ENCODE data around the gene EFCC1. TPM values are rescaled to one million over a fixed set of nuclear protein-coding genes. Genes with fewer than 3 reads are reported as not detected.

EFCC1 gene
- polyA plus RNA-seq, 1 experiment, result 0.27 TPM

DNA sequence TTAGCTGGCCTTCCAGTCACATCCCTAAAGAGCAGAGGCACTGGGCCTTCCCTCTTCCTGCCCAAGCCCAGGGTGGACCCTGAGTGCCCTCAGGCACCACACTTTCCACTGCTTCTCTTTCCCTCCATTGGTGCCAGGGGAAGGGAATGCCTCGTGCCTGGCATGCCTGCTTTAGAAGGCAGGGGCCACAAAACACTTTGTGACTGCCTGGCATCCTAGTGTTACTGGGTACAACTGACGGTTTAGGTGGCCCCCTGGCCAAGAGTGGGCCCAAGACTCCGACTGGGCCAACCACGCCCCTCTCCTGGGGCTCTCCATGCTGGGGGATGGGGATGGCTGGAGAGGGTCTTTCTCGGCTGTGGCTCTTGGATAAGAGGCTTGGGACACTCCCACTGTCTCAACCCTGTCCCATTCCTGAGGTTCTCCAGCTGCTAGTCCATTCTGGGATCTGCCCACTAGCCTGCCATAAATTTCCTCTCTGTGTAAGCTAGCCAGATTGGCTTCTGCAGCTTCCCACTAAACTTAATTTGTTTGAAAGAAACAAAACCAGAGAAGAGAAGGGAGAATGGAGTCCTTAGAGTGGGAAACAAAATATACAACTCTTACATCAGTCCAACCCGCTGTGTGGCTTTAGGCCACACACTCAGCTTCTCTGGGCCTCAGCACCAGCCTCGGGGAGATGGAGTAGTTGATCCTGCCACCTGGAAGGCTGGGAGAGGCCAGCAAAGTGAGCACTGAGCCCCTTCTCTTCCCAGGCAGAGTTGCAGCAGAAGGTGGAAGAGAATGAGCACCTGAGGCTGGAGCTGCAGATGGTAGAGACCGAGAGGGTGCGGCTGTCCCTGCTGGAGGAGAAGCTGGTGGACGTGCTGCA lies 35.4 kb downstream of the EFCC1 start:
- Histone ChIP-seq H3K27me3 (ENCODE audit: control insufficient read depth, insufficient read depth, low read length) (peaks cover 46% of the 10 kb centered on the region), H3K9me3 (ENCODE audit: control insufficient read depth, insufficient read depth, low read length) (peaks cover 3% of the 10 kb centered on the region; the same call in 1 of the 2 replicates), H3K4me3 (ENCODE audit: low read depth, low read length) (no peak overlapping the region), H3K27ac (ENCODE audit: low read depth, low read length) (no peak overlapping the region)
- TF ChIP-seq, protein P1, sequence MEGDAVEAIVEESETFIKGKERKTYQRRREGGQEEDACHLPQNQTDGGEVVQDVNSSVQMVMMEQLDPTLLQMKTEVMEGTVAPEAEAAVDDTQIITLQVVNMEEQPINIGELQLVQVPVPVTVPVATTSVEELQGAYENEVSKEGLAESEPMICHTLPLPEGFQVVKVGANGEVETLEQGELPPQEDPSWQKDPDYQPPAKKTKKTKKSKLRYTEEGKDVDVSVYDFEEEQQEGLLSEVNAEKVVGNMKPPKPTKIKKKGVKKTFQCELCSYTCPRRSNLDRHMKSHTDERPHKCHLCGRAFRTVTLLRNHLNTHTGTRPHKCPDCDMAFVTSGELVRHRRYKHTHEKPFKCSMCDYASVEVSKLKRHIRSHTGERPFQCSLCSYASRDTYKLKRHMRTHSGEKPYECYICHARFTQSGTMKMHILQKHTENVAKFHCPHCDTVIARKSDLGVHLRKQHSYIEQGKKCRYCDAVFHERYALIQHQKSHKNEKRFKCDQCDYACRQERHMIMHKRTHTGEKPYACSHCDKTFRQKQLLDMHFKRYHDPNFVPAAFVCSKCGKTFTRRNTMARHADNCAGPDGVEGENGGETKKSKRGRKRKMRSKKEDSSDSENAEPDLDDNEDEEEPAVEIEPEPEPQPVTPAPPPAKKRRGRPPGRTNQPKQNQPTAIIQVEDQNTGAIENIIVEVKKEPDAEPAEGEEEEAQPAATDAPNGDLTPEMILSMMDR (IDR thresholded peaks at IDR 0.05; ENCODE audit: low read depth, low read length), result no peak
- ChIA-PET CTCF (interaction anchor here (1.7 to 3.6 kb wide), 2 partner anchors 17 to 66 kb away, joined by 6 to 21 read pairs; no protein-coding TSS in a partner anchor), POLR2A (no interaction called here)
- DNase-seq (ENCODE audit: low read depth, low spot score), result no peak

DNA sequence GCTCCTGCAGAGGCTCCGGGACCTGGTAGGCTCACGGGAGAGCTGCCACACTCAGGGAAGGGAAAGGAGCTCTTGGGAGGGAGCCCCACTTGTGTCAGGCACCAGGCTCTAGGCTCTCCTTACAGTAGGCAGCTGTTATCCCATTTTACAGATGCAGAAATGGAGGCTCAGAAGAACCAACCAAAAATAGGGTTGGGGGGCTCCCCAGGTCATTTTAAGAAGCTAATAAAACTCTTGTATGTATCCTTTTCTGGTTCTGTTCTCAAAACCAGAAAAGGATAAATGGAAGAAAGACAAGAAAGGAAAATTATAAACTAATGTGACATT lies 36.0 kb downstream of the EFCC1 start:
- TF ChIP-seq, protein P1 (IDR thresholded peaks at IDR 0.05; ENCODE audit: low read depth, low read length), result no peak
- CTCF ChIA-PET, result interaction anchor here (1.7 to 3.6 kb wide), 2 partner anchors 16 to 67 kb away, joined by 6 to 21 read pairs; no protein-coding TSS in a partner anchor
- Histone ChIP-seq H3K4me3 (ENCODE audit: low read depth, low read length) (no peak overlapping the region), H3K27ac (ENCODE audit: low read depth, low read length) (no peak overlapping the region), H3K27me3 (ENCODE audit: control insufficient read depth, insufficient read depth, low read length) (peaks cover 50% of the 10 kb centered on the region), H3K9me3 (ENCODE audit: control insufficient read depth, insufficient read depth, low read length) (peaks cover 3% of the 10 kb centered on the region; the same call in 1 of the 2 replicates)
- POLR2A ChIA-PET, result no interaction called here
- no peak for DNase-seq (ENCODE audit: low read depth, low spot score)

DNA sequence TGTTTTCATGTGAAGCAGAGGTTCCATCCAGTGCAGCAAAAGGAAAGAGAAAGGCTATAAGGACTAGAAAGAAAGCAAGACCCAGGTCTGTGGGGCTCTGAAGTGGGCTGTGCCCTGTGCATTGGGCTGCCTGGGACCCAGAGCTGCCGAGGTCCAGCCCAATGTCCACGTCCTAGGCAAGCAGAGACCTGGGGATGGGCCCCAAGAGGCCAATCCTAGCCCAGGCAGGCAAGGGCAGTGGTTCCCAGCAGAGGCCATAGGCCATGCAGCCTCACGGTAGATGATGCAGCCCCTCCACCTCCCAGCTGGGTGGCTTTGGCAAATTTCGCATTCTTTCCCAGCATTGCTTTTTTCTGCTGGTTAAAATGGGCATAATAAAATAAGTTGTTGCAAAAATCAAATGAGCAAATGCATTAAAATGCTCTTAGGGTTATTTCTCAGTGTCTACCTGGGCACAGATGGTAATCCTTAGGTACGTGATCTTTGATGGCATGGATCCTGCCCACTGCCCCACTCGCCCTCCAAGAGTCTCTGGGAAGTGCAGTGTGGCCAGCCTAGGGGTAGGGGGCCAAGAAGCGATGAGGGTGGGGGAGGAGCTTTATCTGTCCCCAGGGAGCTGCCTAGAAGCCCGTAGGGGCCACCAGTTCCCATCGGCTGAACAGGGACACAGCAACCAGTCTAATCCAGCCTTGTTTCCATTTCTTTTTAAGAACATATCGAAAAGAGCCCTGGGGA lies 37.2 kb downstream of the EFCC1 start:
- no peak overlapping the region for H3K27ac ChIP-seq (ENCODE audit: low read depth, low read length)
- H3K4me3 ChIP-seq (ENCODE audit: low read depth, low read length), result no peak overlapping the region
- ChIA-PET POLR2A (no interaction called here), CTCF (interaction anchor here (1.3 to 3.6 kb wide), 2 partner anchors 15 to 68 kb away, joined by 4 to 21 read pairs; no protein-coding TSS in a partner anchor)
- TF ChIP-seq, protein P1 (IDR thresholded peaks at IDR 0.05; ENCODE audit: low read depth, low read length), result no peak
- DNase-seq (ENCODE audit: low read depth, low spot score), result no peak
- peaks cover 55% of the 10 kb centered on the region for H3K27me3 ChIP-seq (ENCODE audit: control insufficient read depth, insufficient read depth, low read length)
- H3K9me3 ChIP-seq (ENCODE audit: control insufficient read depth, insufficient read depth, low read length), result peaks cover 3% of the 10 kb centered on the region; the same call in 1 of the 2 replicates

DNA sequence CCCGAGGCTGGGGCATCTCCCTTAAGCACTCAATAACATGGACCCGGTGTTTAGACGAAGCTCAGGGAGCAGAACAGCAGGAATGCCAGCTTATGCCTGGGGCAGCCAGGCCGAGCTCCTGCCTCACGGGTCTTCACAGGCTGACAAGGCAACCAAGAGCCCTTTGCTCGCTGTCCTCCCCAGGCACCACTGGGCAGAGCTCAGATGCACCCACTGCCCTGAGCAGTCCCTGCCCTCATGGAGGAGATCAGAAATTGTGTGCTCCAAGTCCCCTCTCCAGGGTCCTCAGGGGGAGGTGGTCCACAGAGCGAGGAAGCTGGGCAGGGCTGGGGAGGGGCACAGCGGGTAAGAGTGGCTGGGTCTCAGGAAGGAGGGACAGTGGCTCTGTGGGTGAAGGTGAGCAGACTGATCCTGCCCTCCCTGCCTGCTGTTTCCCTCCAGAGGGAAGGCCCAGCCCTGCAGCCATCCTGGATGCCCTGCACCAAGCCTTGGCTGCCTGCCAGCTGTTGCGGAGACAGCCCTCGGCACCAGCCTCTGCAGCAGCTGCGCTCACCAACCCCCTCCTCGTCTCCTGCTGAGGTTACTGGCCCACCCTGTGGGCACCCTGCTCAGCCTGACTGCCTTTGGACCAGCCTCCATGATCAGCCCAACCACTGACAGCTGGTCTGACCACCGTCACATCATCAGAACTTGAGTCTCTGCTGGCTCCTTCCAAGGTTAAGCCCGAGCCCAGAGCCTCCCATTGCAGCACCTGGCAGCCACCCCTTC lies 38.4 kb downstream of the EFCC1 start:
- H3K27ac ChIP-seq (ENCODE audit: low read depth, low read length), result no peak overlapping the region
- CTCF ChIA-PET, result interaction anchor here (1.3 to 3.6 kb wide), 2 partner anchors 14 to 69 kb away, joined by 4 to 21 read pairs; no protein-coding TSS in a partner anchor
- no peak overlapping the region for H3K4me3 ChIP-seq (ENCODE audit: low read depth, low read length)
- peaks cover 7% of the 10 kb centered on the region for H3K9me3 ChIP-seq (ENCODE audit: control insufficient read depth, insufficient read depth, low read length)
- POLR2A ChIA-PET, result no interaction called here
- peaks cover 54% of the 10 kb centered on the region for H3K27me3 ChIP-seq (ENCODE audit: control insufficient read depth, insufficient read depth, low read length)
- TF ChIP-seq, protein P1 (IDR thresholded peaks at IDR 0.05; ENCODE audit: low read depth, low read length), result no peak
- no peak for DNase-seq (ENCODE audit: low read depth, low spot score)

All from AG04450 (cell line).